LoVo (cell line): ENCODE data around the gene ENOX1.

Source experiments
- DNase-seq: peaks from one replicate; pipeline ENCODE4 v3.0.0-alpha.2; 2016; ENCODE audit warnings: low spot score

The ENOX1 gene

GRCh38 chr13:43744261-43745031 is 42.3 kb downstream of the ENOX1 start:
- no peak for DNase-seq

- DNase-seq, result no peak
These were observed 43.9 kb downstream of the ENOX1 start for GRCh38 chr13:43742911-43743310.

GRCh38 chr13:43737392-43737923 is 49.3 kb downstream of the ENOX1 start:
- DNase-seq, result no peak

GRCh38 chr13:43732726-43733125 is 54.0 kb downstream of the ENOX1 start:
- DNase-seq, result no peak

- no peak for DNase-seq
These were observed 55.5 kb downstream of the ENOX1 start for GRCh38 chr13:43731296-43731695.

- no peak for DNase-seq
These were observed 56.1 kb downstream of the ENOX1 start for GRCh38 chr13:43730642-43731041.

GRCh38 chr13:43728421-43728820 is 58.4 kb downstream of the ENOX1 start:
- DNase-seq, result no peak

GRCh38 chr13:43727856-43728255 is 58.9 kb downstream of the ENOX1 start:
- DNase-seq, result no peak

- DNase-seq, result no peak
These were observed 61.3 kb downstream of the ENOX1 start for GRCh38 chr13:43725460-43725859.

GRCh38 chr13:43720780-43721397 is 65.9 kb downstream of the ENOX1 start:
- no peak for DNase-seq

GRCh38 chr13:43698758-43699157 is 88.0 kb downstream of the ENOX1 start:
- DNase-seq, result no peak

GRCh38 chr13:43698009-43698408 is 88.8 kb downstream of the ENOX1 start:
- DNase-seq, result no peak

GRCh38 chr13:43697323-43697722 is 89.4 kb downstream of the ENOX1 start:
- DNase-seq, result no peak

- DNase-seq, result no peak
These were observed 92.6 kb downstream of the ENOX1 start for GRCh38 chr13:43694146-43694664.

- no peak for DNase-seq
These were observed 93.1 kb downstream of the ENOX1 start for GRCh38 chr13:43693639-43694038.

- DNase-seq, result no peak
These were observed 98.4 kb downstream of the ENOX1 start for GRCh38 chr13:43688227-43688907.

- DNase-seq, result no peak
These were observed 99.7 kb downstream of the ENOX1 start for GRCh38 chr13:43687038-43687437.

GRCh38 chr13:43686557-43686956 is 100.2 kb downstream of the ENOX1 start:
- no peak for DNase-seq

- no peak for DNase-seq
These were observed 101.6 kb downstream of the ENOX1 start for GRCh38 chr13:43684963-43685725.

GRCh38 chr13:43682701-43683100 is 104.1 kb downstream of the ENOX1 start:
- DNase-seq, result no peak

GRCh38 chr13:43676320-43676719 is 110.5 kb downstream of the ENOX1 start:
- no peak for DNase-seq

GRCh38 chr13:43675577-43675976 is 111.2 kb downstream of the ENOX1 start:
- DNase-seq, result no peak
